ENCODE data around the gene MED13L.

Gene MED13L

GRCh38 chr12:116074686-116075085 lies 202.8 kb downstream of the MED13L start:
- no peak for DNase-seq

DNA sequence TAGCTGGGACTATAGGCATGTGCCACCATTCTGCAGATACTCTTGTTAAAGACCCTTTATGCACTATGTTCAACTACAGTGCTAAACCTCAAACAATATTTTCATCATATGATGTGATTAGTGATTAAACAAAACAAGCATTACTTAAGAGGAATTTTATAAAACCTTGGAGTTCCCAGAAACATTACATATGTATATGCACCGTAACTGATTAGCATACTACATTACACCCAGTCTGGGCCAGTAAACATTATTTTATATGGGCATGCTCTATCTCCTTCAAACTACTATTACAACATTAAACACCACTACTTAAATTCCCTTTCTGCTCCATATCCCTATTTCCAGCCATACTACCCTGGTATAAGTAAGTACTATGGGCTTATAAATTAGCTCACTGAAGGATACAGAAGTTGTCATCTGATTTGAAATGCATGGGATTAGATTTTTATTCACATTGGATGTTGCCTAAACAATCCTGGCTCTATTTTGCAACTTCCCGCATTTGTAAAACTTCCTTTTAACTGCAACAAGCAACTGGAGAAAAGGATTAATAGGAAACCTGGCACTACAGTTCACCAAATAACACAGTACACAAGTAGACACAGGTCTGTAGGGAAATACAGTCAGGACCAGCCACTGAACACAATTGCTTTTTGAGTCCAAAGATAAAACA lies 205.8 kb downstream of the MED13L start:
- DNase-seq: no peak

DNA sequence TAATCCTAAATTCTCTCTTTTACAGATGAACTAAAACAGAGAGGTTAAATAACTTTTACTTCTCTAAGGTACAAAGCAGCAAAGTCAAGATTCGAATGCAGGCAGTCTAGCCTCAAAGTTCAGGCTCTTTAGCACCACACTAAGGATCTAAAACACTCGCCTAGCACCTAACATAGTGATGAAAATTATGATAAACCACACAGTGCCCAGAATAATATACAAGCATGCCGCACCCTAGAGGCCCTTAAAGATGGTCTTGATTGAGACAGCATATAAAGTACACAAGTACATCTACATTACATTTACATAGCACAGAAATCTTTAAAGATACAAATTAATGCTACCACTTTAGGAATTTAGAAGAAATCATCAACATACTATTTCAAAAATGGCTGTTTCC lies 207.0 kb downstream of the MED13L start:
- no peak for DNase-seq

DNA sequence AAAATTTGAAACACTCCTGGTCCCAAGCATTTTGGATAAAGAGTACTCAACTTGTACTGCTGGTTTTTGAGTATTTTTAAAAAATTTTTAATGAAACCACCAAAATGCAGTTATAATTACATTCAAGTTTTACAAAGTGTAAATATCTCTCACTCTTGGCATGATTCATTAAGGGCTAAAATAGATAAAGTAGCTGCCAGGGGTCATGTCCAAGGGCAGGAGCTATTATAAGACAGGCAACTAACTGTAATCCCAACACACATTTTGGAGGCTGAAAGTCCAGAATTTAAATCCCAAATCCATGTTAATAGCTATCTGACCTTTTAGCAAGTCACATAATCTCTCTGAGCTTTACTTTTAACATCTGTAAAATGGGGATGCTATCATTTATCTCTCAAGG lies 207.6 kb downstream of the MED13L start:
- DNase-seq: no peak

GRCh38 chr12:116068853-116069252 lies 208.6 kb downstream of the MED13L start:
- DNase-seq: no peak

DNA sequence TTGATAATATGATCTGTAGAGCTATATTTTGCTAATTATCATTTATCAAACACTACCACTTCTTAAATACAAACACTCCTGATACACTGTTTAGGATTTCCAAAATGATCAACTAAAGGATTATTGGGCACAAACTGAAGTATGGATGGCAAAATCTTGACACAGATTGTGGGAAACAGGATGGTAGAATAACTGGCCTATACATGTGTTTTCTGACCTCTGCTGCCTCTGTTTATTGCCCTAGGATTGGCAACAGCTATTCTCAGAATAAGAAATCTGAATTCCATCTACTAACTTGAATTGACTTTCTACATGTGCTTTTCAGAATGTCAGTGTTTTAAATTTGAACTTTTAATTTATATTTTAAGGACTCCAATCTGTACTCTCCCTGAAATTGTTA lies 209.1 kb downstream of the MED13L start:
- DNase-seq: no peak

GRCh38 chr12:116067892-116068291 lies 209.6 kb downstream of the MED13L start:
- DNase-seq: no peak

DNA sequence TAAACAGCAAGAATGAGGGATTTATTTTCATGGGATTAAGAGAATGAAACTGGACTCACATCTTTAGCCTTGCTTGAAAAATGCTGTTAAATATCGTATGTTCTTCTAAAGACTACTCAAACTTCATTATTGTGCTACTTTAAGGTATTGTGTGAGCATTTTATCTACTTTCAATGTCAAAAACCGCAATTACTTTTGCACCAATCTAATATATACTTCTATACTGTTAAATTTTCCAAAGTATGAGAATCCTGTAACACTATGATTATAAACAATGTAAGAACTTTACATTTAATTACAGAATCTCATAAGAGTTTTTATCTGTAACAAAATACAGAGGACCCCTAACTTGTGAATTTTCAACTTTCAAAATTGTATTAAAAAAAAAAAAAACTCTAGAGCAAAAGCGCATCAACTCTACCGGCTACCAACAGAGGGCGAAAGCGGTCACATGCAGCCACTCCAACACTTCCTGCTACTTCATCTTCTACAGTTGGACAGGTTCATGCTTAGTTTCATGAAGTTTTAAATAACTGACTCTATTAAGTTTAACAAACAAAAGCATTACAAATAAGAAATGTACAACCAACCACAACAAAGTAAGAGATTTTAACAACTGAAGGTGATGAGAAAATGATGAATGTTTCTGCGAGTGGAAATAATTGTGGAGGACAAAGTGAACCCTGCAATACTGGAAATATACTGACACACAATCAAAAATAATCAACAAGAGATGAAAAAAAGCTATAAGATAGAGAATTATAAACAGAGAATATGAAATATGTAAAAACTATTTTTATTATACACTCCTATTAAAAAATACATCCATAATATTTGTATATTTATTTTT lies 210.9 kb downstream of the MED13L start:
- peak; percentile 59 for DNase-seq

GRCh38 chr12:116065606-116066005 lies 211.9 kb downstream of the MED13L start:
- no peak for DNase-seq

GRCh38 chr12:116064493-116064892 lies 213.0 kb downstream of the MED13L start:
- no peak for DNase-seq

- no peak for DNase-seq
These were observed 214.8 kb downstream of the MED13L start for GRCh38 chr12:116062698-116063097.

- peak; percentile 47 for DNase-seq
These were observed 216.7 kb downstream of the MED13L start for GRCh38 chr12:116060764-116061163.

- DNase-seq: no peak
These were observed 217.6 kb downstream of the MED13L start for GRCh38 chr12:116059904-116060303.

DNA sequence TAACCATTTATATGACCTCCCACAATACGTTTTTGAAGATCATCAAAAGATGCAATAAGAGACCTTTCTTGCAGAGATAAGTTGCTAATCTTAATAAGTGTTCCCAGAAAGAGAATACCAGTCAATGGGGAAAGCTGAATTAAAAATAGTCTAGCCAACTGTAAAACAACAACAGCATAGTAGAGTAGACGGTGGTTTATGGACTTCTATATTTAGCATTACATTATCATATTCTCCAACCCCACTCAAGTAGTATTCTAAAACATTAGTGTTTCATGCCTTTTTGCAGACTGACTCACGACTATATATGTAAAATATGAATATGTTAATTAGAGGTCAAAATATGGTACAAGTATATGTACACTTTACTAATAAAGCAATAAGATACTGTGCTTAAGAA lies 218.9 kb downstream of the MED13L start:
- no peak for DNase-seq

GRCh38 chr12:116057356-116057755 lies 220.1 kb downstream of the MED13L start:
- DNase-seq: no peak

DNA sequence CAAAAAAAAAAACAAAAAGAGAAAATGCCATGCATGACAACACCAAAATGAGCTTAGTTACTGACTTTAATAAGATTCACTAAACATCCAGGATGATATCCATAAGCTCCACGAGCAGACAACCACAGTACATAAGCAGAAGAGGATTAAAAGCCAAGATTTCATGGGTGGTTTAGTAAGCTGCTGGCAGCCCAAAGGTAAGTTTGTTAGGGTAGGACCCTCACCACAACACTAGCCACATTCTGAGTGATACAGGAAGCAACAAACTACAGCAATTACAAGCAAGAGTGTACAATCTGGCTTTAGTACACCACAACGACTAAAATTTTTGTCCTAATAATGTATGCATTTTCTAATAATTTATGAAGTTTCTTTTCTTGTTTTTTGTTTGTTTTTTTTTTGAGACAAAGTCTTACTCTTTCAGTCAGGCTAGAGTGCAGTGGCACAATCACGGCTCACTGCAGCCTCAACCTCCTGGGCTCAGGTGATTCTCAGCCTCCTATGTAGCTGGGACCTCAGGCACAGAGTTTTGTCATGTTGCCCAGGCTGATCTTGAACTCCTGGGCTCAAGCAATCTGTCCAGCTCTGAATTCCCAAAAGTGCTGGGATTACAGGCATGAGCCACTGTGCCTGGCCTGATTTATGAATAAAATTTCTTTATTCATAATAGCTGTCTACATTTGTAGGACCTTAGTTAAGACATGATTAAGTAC lies 221.4 kb downstream of the MED13L start:
- no peak for DNase-seq

- DNase-seq: no peak
These were observed 223.2 kb downstream of the MED13L start for GRCh38 chr12:116054280-116054679.

GRCh38 chr12:116053479-116054200 lies 223.9 kb downstream of the MED13L start:
- no peak for DNase-seq

DNA sequence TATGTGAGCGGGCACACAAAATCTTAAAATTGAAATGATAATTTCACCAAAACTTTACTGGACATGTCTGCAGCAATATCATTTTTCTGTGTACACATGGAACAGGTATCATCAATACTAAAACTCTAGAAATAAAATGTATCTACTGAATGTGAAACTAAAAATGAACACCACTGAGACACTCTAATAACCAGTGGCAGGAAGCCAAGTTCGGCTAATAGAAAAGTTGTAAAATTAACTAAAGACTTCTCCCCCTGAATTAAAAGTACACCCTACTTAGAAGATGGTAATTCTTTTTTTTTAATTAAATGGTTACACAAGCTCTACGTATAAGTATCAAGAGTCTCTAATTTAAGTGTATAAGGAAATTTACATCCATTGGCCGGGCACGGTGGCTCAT lies 227.2 kb downstream of the MED13L start:
- DNase-seq: no peak

- DNase-seq: no peak
These were observed 228.6 kb downstream of the MED13L start for GRCh38 chr12:116048879-116049278.

- no peak for DNase-seq
These were observed 231.5 kb downstream of the MED13L start for GRCh38 chr12:116046039-116046438.

DNA sequence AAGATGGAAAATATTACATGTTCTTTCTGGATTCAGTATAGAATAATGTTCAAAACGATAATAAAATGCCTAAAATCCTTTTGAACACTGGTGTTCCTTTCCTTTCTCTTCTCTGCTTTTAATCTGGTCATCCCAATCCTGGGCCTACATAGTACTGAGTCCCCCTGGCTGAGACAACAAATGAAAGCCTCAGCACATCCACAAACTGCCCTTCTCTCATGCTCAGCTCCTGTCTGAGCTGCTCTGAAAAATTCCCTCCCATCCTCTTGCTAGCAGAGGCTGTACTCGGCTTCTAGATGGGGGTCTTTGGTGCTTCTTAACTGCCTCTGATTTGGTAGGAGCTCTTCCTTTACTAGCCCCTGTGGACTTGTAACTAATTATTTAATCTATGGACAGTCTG lies 232.3 kb downstream of the MED13L start:
- DNase-seq: no peak
